C4-2B (cell line): ENCODE results near the gene INPPL1.

ENCODE experiments used
- ZFX ChIP-seq: fragments of 450-650 bp; IDR thresholded peaks from 2 replicates; pipeline ENCODE4 v1.6.1; 2017
- TF ChIP-seq, protein P1 (sequence below): fragments of 450-650 bp; conservative IDR thresholded peaks from 2 replicates; pipeline ENCODE4 v1.5.1; 2017; ENCODE audit warnings: mild to moderate bottlenecking

DNA sequence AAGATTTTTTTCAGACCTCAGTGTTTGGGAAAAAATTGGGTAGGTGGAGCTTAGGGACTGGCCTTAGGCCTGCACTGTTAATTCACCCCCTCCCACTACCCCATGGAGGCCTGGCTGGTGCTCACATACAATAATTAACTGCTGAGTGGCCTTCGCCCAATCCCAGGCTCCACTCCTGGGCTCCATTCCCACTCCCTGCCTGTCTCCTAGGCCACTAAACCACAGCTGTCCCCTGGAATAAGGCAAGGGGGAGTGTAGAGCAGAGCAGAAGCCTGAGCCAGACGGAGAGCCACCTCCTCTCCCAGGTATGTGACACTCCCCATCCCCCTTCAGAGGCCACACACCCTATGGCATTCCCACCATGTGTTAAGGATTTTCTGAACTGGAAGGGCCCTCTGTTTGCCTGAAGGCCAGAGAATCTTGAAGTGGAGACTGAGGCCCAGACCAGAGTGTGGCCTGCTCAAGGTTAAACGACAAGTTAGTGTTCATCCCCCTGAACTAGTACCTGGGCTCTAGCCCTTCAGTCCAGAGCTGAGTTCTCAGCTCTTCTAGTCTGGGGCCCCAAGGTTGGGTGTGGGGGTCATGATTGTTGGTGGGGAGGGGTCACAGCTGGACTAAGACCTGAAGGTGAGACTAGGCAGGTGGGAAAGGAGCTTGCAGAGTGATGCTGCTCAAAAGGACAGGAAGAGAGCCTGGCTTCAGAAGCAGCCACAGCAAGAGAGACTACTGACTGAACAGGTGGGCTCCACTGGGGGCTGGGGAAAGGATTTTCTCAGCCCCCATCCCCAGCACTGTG lies 34.9 kb upstream of the INPPL1 start:
- TF ChIP-seq, protein P1, sequence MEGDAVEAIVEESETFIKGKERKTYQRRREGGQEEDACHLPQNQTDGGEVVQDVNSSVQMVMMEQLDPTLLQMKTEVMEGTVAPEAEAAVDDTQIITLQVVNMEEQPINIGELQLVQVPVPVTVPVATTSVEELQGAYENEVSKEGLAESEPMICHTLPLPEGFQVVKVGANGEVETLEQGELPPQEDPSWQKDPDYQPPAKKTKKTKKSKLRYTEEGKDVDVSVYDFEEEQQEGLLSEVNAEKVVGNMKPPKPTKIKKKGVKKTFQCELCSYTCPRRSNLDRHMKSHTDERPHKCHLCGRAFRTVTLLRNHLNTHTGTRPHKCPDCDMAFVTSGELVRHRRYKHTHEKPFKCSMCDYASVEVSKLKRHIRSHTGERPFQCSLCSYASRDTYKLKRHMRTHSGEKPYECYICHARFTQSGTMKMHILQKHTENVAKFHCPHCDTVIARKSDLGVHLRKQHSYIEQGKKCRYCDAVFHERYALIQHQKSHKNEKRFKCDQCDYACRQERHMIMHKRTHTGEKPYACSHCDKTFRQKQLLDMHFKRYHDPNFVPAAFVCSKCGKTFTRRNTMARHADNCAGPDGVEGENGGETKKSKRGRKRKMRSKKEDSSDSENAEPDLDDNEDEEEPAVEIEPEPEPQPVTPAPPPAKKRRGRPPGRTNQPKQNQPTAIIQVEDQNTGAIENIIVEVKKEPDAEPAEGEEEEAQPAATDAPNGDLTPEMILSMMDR = no peak
- TF ChIP-seq ZFX = no peak
